Common myeloid progenitor, CD34-positive (primary cell): ENCODE data around the gene OR6A2.
A peak's percentile ranks its signal among the peaks of the same experiment; 100 is the strongest.
"Not testable (repeated sequence)": the region's sequence is repeated elsewhere in the genome, so short reads cannot be mapped to it uniquely, and the experiment has no call there.

Experiments used
- CTCF ChIA-PET: fragments of 350-600 bp; sonication (Branson Sonifier 250); formaldehyde crosslinking; loops from one replicate; lab custom pipeline; 2021; ENCODE audit warnings: antibody characterized with exemption; lab: Charles Lee
- POLR2A ChIA-PET: fragments of 350-600 bp; sonication (Branson Sonifier 250); formaldehyde crosslinking; loops from one replicate; lab custom pipeline; 2021; ENCODE audit warnings: antibody characterized with exemption; lab: Charles Lee
- DNase-seq, 3 donors: peaks; one replicate each; pipeline versions ENCODE4 v3.0.0 to v3.0.0-alpha.2; 2013
- H3K27ac ChIP-seq, 2 experiments: 1 replicate in 1 of 2; 2 replicates in 1 of 2; pipeline ENCODE4 v1.7.0; 2013; ENCODE audit warnings: inconsistent platforms in 2 of 2, low read length in 2 of 2, mild to moderate bottlenecking in 2 of 2, low read depth in 1 of 2, moderate library complexity in 1 of 2; ENCODE audit not compliant: severe bottlenecking in 2 of 2, insufficient read depth in 1 of 2, poor library complexity in 1 of 2
- H3K27me3 ChIP-seq, 5 experiments: replicated peaks in 2 of 5; 1 replicate in 3 of 5; 2 replicates in 2 of 5; pipeline versions ENCODE4 v1.6.1 to v1.7.0; 2013; ENCODE audit warnings: low read length in 4 of 5, mild to moderate bottlenecking in 2 of 5, moderate library complexity in 2 of 5, inconsistent platforms in 1 of 5; ENCODE audit not compliant: insufficient read depth in 5 of 5, control insufficient read depth in 4 of 5
- H3K36me3 ChIP-seq, 4 experiments: 1 replicate in 2 of 4; 2 replicates in 2 of 4; pipeline versions ENCODE4 v1.6.1 to v1.7.0; 2013; ENCODE audit warnings: low read length in 3 of 4, control low read depth in 1 of 4, mild to moderate bottlenecking in 1 of 4; ENCODE audit not compliant: control insufficient read depth in 4 of 4, insufficient read depth in 4 of 4
- H3K4me1 ChIP-seq, 4 experiments: 1 replicate in 3 of 4; 2 replicates in 1 of 4; pipeline versions ENCODE4 v1.6.1 to v1.7.1; 2013; ENCODE audit warnings: low read length in 3 of 4, mild to moderate bottlenecking in 3 of 4, control low read depth in 1 of 4, inconsistent platforms in 1 of 4, moderate library complexity in 1 of 4; ENCODE audit not compliant: control insufficient read depth in 4 of 4, insufficient read depth in 4 of 4; ENCODE audit errors: control extremely low read depth in 1 of 4
- H3K4me3 ChIP-seq, 7 experiments: 1 replicate in 4 of 7; 2 replicates in 3 of 7; pipeline versions ENCODE4 v1.5.1 to v1.7.0; 2013; ENCODE audit warnings: mild to moderate bottlenecking in 7 of 7, low read length in 6 of 7, moderate library complexity in 6 of 7, inconsistent platforms in 2 of 7, low read depth in 2 of 7, control low read depth in 1 of 7; ENCODE audit not compliant: insufficient read depth in 4 of 7, control insufficient read depth in 1 of 7; ENCODE audit errors: extremely low read depth in 1 of 7
- H3K9me3 ChIP-seq, 5 experiments: 1 replicate in 4 of 5; 2 replicates in 1 of 5; pipeline versions ENCODE4 v1.6.1 to v1.7.1; 2013; ENCODE audit warnings: low read length in 4 of 5, mild to moderate bottlenecking in 2 of 5, inconsistent platforms in 1 of 5, low read depth in 1 of 5, moderate library complexity in 1 of 5; ENCODE audit not compliant: control insufficient read depth in 4 of 5, insufficient read depth in 2 of 5; ENCODE audit errors: control extremely low read depth in 1 of 5
- WGBS: methylation state at CpG from one replicate; pipeline ENCODE4 v1.1.5; 2013; ENCODE audit not compliant: insufficient coverage; 5-methylcytosine and 5-hydroxymethylcytosine counted together

OR6A2 gene

GRCh38 chr11:6812390-6813005 lies 13.0 kb upstream of the OR6A2 start:
- peak; percentile 39 to 68 (median 54) for DNase-seq
- Histone ChIP-seq H3K27ac (no peak overlapping the region), H3K36me3 (no peaks in the 10 kb centered on the region), H3K4me1 (no peaks in the 10 kb centered on the region), H3K9me3 (peaks cover 0 to 4% (median 0%) of the 10 kb centered on the region in 5 experiments), H3K27me3 (peaks cover 0 to 3% (median 0%) of the 10 kb centered on the region in 5 experiments), H3K4me3 (no peak overlapping the region)
- ChIA-PET POLR2A (no interaction called here), CTCF (interaction anchor here (1.0 to 1.5 kb wide), 8 partner anchors 12 to 878 kb away, joined by 3 to 6 read pairs (median 3); no protein-coding TSS in a partner anchor)
- 23% methylated on average over 4 of the region's 6 CpGs for WGBS

- H3K27me3 ChIP-seq, H3K27ac ChIP-seq, POLR2A ChIA-PET, H3K4me3 ChIP-seq, H3K9me3 ChIP-seq, H3K4me1 ChIP-seq, H3K36me3 ChIP-seq, DNase-seq: not testable (repeated sequence)
- CTCF ChIA-PET, result interaction anchor here (1.9 kb wide), 1 partner anchor 11 kb away, joined by 5 read pairs; no protein-coding TSS in a partner anchor
These were observed 1.6 kb upstream of the OR6A2 start for GRCh38 chr11:6801075-6801474.

DNA sequence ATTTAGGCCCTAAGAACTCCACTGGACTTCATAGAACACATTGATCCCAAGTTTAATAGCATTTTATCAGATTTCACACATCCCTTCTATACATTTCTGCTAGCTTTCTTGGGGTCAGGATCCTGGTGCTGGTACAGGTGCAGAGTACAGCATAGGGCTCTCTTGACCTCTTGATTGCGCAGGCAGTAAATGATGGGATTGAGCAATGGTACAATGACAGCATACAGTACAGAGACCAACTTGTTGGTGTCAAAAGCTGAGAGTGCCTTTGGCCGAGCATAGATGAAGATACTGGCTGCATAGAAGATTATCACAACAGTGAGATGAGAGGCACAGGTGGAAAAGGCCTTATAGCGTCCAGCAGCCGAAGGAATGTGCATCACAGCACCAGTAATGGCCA lies 4.8 kb downstream of the OR6A2 start:
- CTCF ChIA-PET, result interaction anchor here (1.0 kb wide), 1 partner anchor 58 kb away, joined by 3 read pairs; no protein-coding TSS in a partner anchor
- 91% methylated on average over 4 of the region's 4 CpGs for WGBS
- no peaks in the 10 kb centered on the region for H3K27me3 ChIP-seq
- POLR2A ChIA-PET, result no interaction called here
- H3K36me3 ChIP-seq, result no peaks in the 10 kb centered on the region
- no peaks in the 10 kb centered on the region for H3K4me1 ChIP-seq
- H3K9me3 ChIP-seq, result no peaks in the 10 kb centered on the region
- no peak for DNase-seq
- no peak overlapping the region for H3K4me3 ChIP-seq
- no peak overlapping the region for H3K27ac ChIP-seq

DNA sequence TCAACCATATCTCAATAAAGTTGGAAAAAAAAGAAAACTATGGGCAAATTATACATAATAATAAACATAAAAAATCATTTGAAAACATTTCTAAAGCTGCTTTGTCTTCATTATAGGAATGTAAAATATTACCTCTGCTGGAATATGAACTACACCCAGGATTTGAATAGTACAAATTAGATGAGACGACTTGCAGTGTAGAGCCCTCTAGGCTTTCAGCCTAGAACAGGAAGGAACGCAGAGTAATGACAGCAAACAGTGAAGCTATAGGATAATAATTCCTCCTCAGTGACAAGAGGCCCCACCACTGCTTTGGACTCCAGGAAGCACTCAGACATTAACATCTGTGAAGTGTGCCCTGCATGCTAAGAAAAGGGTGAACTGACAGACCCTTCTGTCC lies 8.9 kb downstream of the OR6A2 start:
- whole genome bisulfite sequencing, result 100% methylated on average over 2 of the region's 2 CpGs
- ChIA-PET POLR2A (no interaction called here), CTCF (no interaction called here)
- Histone ChIP-seq H3K4me1 (no peaks in the 10 kb centered on the region), H3K36me3 (no peaks in the 10 kb centered on the region), H3K27ac (no peak overlapping the region), H3K9me3 (no peaks in the 10 kb centered on the region), H3K4me3 (no peak overlapping the region), H3K27me3 (no peaks in the 10 kb centered on the region)
- no peak for DNase-seq

DNA sequence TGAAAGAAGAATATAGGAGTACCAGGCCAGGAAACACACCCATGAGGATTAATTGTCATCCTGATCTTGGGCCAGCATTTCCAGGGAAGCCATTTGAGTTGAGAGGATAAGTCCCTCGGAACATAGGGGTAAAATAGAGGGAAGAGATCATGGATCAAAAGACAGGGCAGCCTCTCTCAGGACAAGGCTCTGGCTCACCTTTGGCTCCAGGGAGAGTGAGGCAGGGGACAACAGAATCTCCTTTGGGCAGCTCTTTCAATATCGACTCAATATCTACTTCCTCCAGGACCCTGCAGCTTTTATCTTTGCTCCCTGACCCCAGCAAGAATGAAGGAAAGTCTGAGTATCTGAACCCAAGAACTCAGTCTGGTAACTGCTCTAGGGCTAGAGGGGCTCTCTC lies 16.8 kb downstream of the OR6A2 start, which contains the start of gene OR2AG1:
OR2AG1 (plus strand) TSS at position 301 of the 400 bp plus-strand sequence. CDS start 2,018 bp downstream, outside the sequence.
- ChIA-PET POLR2A (no interaction called here), CTCF (interaction anchor here (1.4 to 1.5 kb wide), 2 partner anchors 16 to 45 kb away, joined by 3 read pairs; no protein-coding TSS in a partner anchor)
- H3K4me1 ChIP-seq, result no peaks in the 10 kb centered on the region
- no peak within 1 kb of the TSS for H3K27ac ChIP-seq
- no peak within 1 kb of the TSS for H3K4me3 ChIP-seq
- no peak for DNase-seq
- no peaks in the 10 kb centered on the region for H3K27me3 ChIP-seq
- no peaks in the 10 kb centered on the region for H3K36me3 ChIP-seq
- no peaks in the 10 kb centered on the region for H3K9me3 ChIP-seq
- WGBS, result 90% methylated on average over 2 of the region's 2 CpGs

GRCh38 chr11:6780829-6781228 lies 18.7 kb downstream of the OR6A2 start:
- Histone ChIP-seq H3K27ac (no peak overlapping the region), H3K27me3 (no peaks in the 10 kb centered on the region), H3K36me3 (no peaks in the 10 kb centered on the region), H3K4me1 (no peaks in the 10 kb centered on the region), H3K4me3 (no peak overlapping the region), H3K9me3 (no peaks in the 10 kb centered on the region)
- ChIA-PET CTCF (no interaction called here), POLR2A (no interaction called here)
- no peak for DNase-seq

DNA sequence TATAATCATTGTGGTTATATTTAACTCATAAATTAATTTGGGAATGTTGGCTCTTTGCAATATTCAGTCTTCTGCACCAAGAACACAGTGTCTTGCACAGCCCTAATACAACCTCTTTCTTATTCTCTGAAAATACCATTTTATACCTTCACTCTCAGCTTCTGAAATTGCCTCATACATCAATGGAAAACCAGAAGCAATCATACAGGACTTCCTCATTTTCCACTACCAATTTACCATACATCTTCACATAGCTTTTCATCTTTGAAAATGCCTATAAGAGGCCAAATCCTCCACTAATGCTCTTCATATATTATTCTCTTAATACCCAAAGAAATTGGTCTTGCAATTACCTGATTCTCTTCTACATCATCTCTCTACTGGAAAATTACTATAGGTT lies 21.0 kb downstream of the OR6A2 start:
- H3K36me3 ChIP-seq, result no peaks in the 10 kb centered on the region
- POLR2A ChIA-PET, result no interaction called here
- no peaks in the 10 kb centered on the region for H3K9me3 ChIP-seq
- H3K4me1 ChIP-seq, result no peaks in the 10 kb centered on the region
- no peak overlapping the region for H3K4me3 ChIP-seq
- no peaks in the 10 kb centered on the region for H3K27me3 ChIP-seq
- no peak overlapping the region for H3K27ac ChIP-seq
- CTCF ChIA-PET, result no interaction called here
- DNase-seq, result peak in 1 of 3 donors; percentile 32
